GM21723 (cell line): ENCODE measurements around the gene ALDH16A1.
A peak's percentile ranks its signal among the peaks of the same experiment; 100 is the strongest.
"Not testable (repeated sequence)": the region's sequence is repeated elsewhere in the genome, so short reads cannot be mapped to it uniquely, and the experiment has no call there.

Experiments used
- ATAC-seq: cut with Tn5 transposase; IDR thresholded peaks from one replicate; pipeline ENCODE4 v1.9.1; 2021; ENCODE audit warnings: mild to moderate bottlenecking, moderate library complexity; ENCODE audit not compliant: unreplicated experiment

The ALDH16A1 gene

DNA sequence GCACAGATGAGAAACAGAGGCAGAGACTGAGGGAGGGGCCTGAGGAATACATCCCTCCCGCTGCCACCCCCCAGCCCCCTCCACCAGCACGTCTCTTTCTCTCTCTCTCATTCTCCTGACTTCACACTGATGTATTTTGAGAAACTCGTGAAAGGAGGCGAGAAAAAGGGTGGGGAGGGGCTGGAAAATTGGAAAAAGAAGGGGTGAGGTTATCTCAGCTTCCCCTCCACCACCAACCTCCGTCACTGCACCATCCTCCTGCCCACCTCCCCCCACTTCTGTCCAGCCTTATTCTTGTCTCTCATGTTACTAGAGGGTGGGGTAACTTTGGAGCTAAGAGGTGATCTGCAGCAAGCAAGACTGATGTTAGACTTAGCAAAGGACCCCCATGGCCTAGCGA is 13.2 kb upstream of the ALDH16A1 start:
- no peak for ATAC-seq

DNA sequence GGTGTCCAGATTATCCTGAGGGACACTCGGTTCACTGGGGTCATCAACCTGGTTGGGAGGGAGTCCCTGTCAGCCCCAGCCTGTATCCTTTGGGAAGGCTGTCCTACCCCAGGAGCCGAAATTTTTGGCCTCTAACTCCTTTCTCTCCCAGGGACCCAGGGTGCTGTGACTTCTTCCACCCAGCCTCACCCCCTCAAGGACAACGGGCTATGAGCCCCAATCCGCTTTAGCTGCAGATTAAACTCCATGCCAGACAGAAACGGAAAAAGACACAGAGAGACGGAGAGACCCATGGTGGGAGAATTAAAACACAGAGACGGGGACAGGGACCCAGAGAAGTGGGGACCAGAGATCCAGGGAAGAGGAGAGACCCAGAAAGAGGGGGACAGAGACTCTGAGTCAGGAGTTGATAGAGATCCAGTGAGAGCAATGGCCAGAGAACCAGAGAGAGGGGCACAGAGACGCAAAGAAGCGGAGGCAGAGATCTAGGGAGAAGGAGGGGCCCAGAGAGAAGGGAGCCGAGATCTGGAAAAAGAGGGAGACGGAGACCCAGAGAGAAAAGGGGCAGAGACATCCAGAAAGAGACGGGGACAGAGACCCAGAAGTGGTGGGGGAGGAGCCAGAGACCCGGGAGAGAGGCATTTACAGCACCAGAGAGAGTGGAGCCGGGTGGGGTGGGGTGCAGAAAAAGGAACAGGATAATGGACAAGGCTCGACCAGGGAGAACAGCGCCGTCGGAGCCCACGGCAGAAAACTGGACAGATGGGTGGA is 12.4 kb upstream of the ALDH16A1 start:
- no peak for ATAC-seq

DNA sequence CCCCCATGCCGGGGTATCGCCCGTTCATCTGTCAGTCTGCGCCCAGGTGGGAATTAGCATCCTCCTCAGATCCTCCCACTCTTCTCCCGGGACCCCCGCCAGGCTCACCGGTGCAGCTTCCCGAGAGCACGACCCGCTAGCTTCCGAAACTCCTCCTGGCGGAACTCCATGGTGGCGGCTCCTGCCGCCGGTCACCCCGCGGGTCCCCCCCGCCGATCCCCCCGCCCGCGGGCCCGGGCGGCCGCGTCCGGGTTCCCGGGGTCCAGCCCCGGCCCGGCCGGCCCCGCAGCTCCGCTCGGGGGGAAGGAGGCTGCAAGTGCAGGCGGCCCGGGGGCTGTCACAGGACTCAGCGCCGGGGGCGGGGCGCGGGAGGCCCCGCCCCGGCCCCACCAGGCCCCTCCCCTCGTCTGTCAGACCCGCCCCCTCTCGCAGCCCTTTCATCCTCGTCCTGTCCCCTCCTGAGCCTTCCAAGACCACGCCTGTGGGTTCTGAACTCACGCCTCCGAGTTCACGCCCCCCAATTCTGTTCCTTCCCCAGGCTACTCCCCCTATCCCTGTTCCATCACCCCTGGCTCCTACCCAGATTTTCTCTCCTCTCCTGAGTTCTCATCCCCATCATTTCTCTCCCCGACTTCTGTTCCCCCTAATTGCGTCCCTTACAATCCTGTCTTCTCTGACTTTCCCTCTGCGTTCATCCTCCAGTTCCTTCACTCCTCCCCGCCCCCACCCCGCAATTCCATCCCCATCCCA is 11.6 kb upstream of the ALDH16A1 start, which contains the start of gene SLC17A7:
SLC17A7 (minus strand) TSS at position 318 of the 750 bp plus-strand sequence; CDS start at position 170, 148 bp downstream.
- ATAC-seq: no peak

- no peak for ATAC-seq
Observed at GRCh38 chr19:49441960-49442350, 11.1 kb upstream of the ALDH16A1 start.

- ATAC-seq: no peak
Observed at GRCh38 chr19:49442354-49442753, 10.7 kb upstream of the ALDH16A1 start.

DNA sequence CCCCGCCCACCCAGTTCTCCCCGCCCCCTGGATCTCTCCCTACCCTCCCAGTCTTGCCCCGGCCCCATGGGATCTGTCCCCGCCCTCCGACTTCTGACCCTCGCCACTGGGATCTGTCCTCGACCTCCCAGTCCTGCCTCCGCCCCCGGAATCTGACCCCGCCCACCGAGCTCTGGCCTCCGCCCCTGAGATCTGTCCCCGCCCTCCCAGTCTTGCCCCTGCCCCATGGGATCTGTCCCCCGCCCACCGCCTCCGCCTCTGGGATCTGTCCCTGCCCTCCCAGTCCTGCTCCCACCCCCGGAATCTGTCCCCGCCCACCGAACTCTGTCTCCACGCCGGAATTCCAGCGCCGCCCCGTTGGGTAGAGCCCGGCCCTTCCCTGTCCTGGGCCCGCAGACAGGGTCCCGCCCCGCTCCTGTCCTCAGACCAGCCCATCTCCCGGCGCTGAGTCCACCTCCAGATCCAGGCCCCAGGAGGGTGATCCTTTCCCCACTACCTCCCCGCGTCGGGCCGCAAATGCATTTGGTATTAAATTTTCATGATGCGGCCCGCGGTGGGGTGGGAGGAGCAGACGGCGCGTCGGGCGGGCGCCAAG is 10.2 kb upstream of the ALDH16A1 start:
- peak; percentile 12 for ATAC-seq

DNA sequence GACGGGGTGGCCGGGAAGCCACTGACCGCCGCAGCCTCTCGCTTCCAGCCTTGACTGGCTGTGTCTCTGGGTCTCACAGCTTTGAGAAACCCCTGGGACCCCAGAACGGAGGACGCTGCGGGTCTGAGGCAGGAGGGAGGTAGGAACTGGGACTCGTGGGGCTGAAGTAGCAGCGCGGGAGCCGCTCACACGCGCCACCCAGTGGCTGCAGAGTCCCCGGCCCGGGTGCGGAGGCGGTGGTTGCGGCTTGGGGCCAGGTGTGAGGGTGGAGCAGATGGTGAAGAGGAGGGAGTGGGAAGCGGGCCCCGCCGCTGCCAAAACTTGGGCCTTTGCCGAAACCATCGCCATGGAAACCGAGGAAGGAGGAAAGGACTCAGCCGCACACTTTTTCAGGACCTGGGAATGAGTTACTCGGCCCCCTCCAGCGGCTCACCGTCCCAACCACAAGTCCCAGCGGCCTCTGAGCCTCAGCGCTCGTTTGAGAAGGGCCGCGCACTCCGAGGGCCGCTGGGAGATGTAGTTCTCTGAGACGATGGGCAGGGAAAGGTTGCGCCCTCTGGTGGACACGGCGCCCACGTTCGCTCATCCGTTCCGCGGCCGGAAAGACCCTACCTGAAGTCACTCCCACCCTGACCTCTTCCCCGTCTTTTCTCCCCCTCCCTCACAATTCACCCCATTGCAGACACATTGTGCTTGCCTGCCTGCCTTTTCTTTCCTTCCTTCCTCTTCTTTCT is 9.5 kb upstream of the ALDH16A1 start:
- peak; percentile 71 for ATAC-seq

- ATAC-seq: not testable (repeated sequence)
Observed at GRCh38 chr19:49444100-49444700, 8.8 kb upstream of the ALDH16A1 start.

- ATAC-seq: no peak
Observed at GRCh38 chr19:49445997-49446396, 7.0 kb upstream of the ALDH16A1 start.

- ATAC-seq: no peak
Observed at GRCh38 chr19:49447485-49448431, 5.3 kb upstream of the ALDH16A1 start.

- ATAC-seq: no peak
Observed at GRCh38 chr19:49448432-49448786, 4.6 kb upstream of the ALDH16A1 start.

DNA sequence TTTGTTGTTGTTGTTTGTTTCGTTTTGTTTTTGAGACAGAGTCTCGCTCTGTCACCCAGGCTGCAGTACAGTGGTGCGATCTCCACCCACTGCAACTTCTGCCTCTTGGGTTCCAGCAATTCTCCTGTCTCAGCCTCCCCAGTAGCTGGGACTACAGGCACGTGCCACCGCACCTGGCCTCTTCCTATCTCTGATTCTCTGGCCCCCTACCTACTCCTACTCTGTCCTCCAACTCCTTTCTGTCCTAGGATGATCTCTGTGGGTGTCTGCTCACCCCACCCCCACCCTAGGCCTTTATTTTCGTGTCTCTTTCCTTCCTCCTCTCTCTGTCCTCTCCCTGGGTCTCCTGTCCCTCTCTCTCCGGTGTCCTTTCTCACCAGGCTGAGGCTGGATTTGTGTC is 2.6 kb upstream of the ALDH16A1 start:
- ATAC-seq: no peak

DNA sequence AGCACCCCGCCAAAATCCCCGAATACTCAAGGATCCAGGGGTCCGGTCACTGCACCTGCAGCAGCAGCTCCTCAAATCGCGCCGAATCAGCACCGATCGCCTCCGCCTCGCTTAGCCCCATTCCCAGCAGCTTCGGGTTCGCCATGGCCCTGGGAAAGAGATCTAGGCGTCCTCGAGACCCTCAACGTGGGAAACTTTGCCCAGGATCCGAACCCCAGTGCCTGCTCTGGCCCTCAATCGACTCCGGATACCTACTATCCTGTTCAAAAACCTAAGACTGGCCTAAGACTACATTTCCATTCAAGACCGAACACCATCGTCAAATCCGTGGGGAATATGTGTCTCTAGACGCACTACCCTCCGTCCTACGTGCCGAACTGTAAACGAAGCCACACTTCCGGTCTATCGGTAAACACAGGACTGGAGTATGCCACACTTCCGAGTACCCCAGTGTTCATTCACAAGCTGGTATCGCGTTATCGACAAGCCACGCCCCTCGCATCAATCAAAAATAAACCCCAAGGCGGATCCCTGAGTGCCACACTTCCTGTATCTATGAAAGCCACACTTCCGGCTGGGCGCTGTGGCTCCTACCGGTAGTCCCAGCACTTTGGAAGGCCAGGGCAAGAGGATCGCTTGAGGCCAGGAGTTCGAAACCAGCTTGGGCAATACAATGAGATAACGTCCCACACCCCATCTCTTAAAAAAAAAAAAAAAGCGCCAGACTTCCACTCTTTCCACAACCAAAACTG is 1.4 kb upstream of the ALDH16A1 start, which contains the start of gene PIH1D1:
PIH1D1 (minus strand) TSS at position 385 of the 752 bp plus-strand sequence; CDS start at position 145, 240 bp downstream.
- ATAC-seq: peak; percentile 56

DNA sequence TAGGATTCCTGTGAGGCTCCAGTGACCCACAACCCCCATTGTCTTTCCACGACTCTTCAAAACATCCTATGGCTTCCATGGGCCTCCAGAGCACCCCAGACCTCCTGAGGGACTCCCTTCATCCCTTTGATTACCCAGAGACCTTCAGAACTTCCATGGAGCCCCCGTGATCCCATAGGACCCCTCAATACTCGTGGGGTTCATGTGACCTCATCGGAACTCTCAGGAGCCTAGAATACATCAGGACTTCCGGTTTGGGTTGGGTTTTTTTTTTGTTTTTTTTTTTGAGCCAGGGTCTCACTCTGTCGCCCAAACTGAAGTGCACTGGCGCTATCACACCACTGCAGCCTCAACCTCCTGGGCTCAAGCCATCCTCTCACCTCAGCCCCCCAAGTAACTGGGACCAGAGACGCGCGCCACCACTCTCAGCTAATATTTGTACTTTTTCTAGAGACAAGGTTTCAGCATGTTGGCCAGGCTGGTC is 774 bp downstream of the ALDH16A1 start:
- ATAC-seq: no peak

- ATAC-seq: no peak
Observed at GRCh38 chr19:49455773-49456172, 2.7 kb downstream of the ALDH16A1 start.

DNA sequence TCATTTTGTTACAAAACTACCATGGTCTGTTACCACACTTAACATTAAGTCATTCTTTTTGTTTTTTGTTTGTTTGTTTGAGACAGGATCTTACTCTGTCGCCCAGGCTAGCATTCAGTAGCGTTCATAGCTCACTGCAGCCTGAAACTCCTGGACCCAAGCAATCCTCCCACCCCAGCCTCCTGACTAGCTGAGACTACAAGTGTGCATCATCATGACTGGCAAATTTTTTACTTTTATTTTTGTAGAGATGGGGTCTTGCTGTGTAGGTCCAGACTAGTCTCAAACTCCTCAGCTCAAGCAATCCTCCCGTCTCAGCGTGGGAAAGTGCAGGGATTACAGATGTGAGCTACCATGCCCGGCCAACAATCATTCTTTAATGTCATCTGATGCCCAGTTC is 3.3 kb downstream of the ALDH16A1 start:
- ATAC-seq: no peak

DNA sequence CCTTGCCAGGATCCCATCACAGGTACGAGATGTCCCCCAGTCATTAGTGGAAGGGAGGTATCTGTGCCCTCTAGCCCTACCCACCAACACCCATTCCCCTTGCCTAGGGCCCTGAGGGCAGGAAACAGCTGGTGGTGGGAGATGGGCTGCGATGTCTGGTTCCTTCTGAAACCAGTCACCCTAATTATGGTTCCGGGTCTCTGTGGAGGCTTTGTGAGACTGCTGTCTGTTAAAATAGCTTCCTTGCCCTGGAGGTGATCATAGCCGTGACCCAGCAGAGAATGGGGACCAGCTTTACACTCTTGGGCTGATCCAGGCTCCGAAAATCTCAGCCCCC is 5.5 kb downstream of the ALDH16A1 start:
- ATAC-seq: no peak

- no peak for ATAC-seq
Observed at GRCh38 chr19:49459388-49459787, 6.4 kb downstream of the ALDH16A1 start.

GRCh38 chr19:49461130-49461529 is 8.1 kb downstream of the ALDH16A1 start:
- ATAC-seq: not testable (repeated sequence)
